Panc1 (cell line): ENCODE data around the gene CEP63. TPM values are rescaled to one million over a fixed set of nuclear protein-coding genes. Genes with fewer than 3 reads are reported as not detected.

Experiments
- ATAC-seq: fragments of 200-7000 bp; cut with Tn5 transposase; 2 replicates; pipeline ENCODE4 v1.9.1; 2020; ENCODE audit warnings: mild to moderate bottlenecking, moderate library complexity
- BruUV-seq: library from RNA; stranded (reverse); fragments of 400-500 nt; replicated peaks from 2 replicates; lab custom pipeline; 2021; lab: Mats Ljungman, UMichigan
- CTCF ChIA-PET: fragments of 300-600 bp; sonication (Branson Sonifier 250); formaldehyde crosslinking; loops from one replicate; lab custom pipeline; 2022; ENCODE audit warnings: antibody characterized with exemption; lab: Charles Lee
- POLR2A ChIA-PET: fragments of 300-600 bp; sonication (Branson Sonifier 250); formaldehyde crosslinking; loops from one replicate; lab custom pipeline; 2022; ENCODE audit warnings: antibody characterized with exemption; lab: Charles Lee
- DNase-seq: peaks from one replicate; pipeline ENCODE4 v3.0.0-alpha.2; 2010; ENCODE audit warnings: low read depth, low spot score
- H3K27ac ChIP-seq: 2 replicates; pipeline ENCODE4 v1.5.1; 2011; ENCODE audit warnings: mild to moderate bottlenecking, low read length, inconsistent platforms
- H3K27me3 ChIP-seq: fragments of 200-500 bp; sonication (Bioruptor generic); 2 replicates; pipeline ENCODE4 v1.6.0; 2014; ENCODE audit warnings: low read length, inconsistent platforms; ENCODE audit not compliant: control insufficient read depth, insufficient read depth
- H3K36me3 ChIP-seq: fragments of 200-500 bp; sonication (Bioruptor generic); 2 replicates; pipeline ENCODE4 v1.5.1; 2014; ENCODE audit warnings: inconsistent platforms, mild to moderate bottlenecking, low read length, moderate library complexity; ENCODE audit not compliant: control insufficient read depth, insufficient read depth
- H3K4me1 ChIP-seq: 2 replicates; pipeline ENCODE4 v1.5.1; 2011; ENCODE audit warnings: inconsistent platforms, mild to moderate bottlenecking, low read length, moderate library complexity; ENCODE audit not compliant: control insufficient read depth, insufficient read depth
- H3K4me3 ChIP-seq, 2 experiments: 2 replicates each; pipeline ENCODE4 v1.5.1; 2011 to 2012; ENCODE audit warnings: low read depth in 2 of 2, low read length in 2 of 2, mild to moderate bottlenecking in 2 of 2, inconsistent platforms in 1 of 2, moderate library complexity in 1 of 2
- H3K9me3 ChIP-seq: fragments of 200-500 bp; sonication (Bioruptor generic); 2 replicates; pipeline ENCODE4 v1.5.1; 2014; ENCODE audit warnings: low read depth, mild to moderate bottlenecking, inconsistent platforms, low read length, moderate library complexity; ENCODE audit not compliant: control insufficient read depth, insufficient read depth
- POLR2AphosphoS5 ChIP-seq: IDR thresholded peaks from 2 replicates; pipeline ENCODE4 v1.6.1; 2012; ENCODE audit warnings: mild to moderate bottlenecking, low read depth, low read length, moderate library complexity
- SIN3A ChIP-seq: IDR thresholded peaks from 2 replicates; pipeline ENCODE4 v1.6.1; 2012; ENCODE audit warnings: low read depth, mild to moderate bottlenecking, low read length, moderate library complexity, borderline replicate concordance; ENCODE audit not compliant: insufficient read depth
- TCF7L2 ChIP-seq: IDR thresholded peaks from 2 replicates; pipeline ENCODE4 v1.6.1; 2011; ENCODE audit warnings: mild to moderate bottlenecking, low read depth, low read length, inconsistent platforms
- in situ Hi-C: cut with HindIII; loops from 2 replicates; pipeline ENCODE4 v1.10.0; 2016; ENCODE audit warnings: low sequenced_read_pairs, low pct_unique_long_range_greater_than_20kb
- intact Hi-C: fragments of 100-400 bp; cut with micrococcal nuclease; formaldehyde crosslinking; loops from one replicate; pipeline ENCODE4 v1.10.0; 2022; ENCODE audit not compliant: unreplicated experiment
- total RNA-seq: library from RNA; stranded (reverse); gene quantifications from one replicate; pipeline ENCODE4 v1.2.1, GENCODE V29; 2021; ENCODE audit not compliant: unreplicated experiment
- TF ChIP-seq, protein P1 (sequence below): fragments of 450-650 bp; IDR thresholded peaks from 2 replicates; pipeline ENCODE4 v1.5.1; 2017; ENCODE audit warnings: mild to moderate bottlenecking
- TF ChIP-seq, protein P2 (sequence below), 2 experiments: IDR thresholded peaks; 2 replicates each; pipeline ENCODE4 v1.6.1; 2011 to 2012; ENCODE audit warnings: low read depth in 2 of 2, control low read depth in 1 of 2, low read length in 1 of 2, mild to moderate bottlenecking in 1 of 2, moderate library complexity in 1 of 2; ENCODE audit not compliant: insufficient read depth in 1 of 2

CEP63 gene
- total RNA-seq, 1 experiment from 2014 or later: 30.5 TPM

DNA sequence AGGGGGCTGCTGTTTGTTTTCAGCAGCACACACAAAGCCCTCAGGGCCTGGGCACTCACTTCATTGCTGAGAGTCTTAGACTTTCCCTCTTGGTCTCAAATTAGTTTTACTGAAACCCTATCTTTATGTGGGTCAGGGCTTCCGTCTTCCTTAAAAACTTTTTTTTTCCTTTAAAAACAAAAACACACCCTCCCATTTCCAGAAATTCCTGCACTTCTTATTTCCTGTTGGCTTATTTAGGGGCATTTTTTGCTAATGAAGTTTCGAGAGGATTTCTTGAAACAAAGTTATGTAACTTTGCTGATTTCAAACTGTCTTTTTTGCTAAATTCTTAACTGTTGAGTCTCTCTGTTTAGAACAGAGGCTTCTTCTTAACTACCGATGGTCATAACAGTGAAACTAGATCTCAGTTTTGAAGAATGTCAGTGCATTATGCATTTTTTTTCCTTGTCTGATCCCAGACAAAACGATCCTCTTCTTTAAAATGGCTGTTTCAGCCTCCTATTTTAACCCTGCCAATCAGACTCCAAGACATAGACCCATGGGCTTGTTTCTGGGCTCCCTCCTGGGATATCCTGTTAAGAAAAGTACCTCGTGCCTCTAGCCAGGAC lies 23.4 kb upstream of the CEP63 start:
- ChIA-PET POLR2A (no interaction called here), CTCF (no interaction called here)
- Histone ChIP-seq H3K4me3 (no peak overlapping the region), H3K36me3 (no peaks in the 10 kb centered on the region), H3K9me3 (no peaks in the 10 kb centered on the region), H3K27ac (no peak overlapping the region), H3K27me3 (no peaks in the 10 kb centered on the region), H3K4me1 (no peaks in the 10 kb centered on the region)
- ATAC-seq: no peak; the same call in 1 of the 2 replicates
- in situ Hi-C loops (no loop called here), intact Hi-C loops (no loop called here)
- no TSS peak for BruUV-seq
- no peak for DNase-seq
- TF ChIP-seq, protein P1, sequence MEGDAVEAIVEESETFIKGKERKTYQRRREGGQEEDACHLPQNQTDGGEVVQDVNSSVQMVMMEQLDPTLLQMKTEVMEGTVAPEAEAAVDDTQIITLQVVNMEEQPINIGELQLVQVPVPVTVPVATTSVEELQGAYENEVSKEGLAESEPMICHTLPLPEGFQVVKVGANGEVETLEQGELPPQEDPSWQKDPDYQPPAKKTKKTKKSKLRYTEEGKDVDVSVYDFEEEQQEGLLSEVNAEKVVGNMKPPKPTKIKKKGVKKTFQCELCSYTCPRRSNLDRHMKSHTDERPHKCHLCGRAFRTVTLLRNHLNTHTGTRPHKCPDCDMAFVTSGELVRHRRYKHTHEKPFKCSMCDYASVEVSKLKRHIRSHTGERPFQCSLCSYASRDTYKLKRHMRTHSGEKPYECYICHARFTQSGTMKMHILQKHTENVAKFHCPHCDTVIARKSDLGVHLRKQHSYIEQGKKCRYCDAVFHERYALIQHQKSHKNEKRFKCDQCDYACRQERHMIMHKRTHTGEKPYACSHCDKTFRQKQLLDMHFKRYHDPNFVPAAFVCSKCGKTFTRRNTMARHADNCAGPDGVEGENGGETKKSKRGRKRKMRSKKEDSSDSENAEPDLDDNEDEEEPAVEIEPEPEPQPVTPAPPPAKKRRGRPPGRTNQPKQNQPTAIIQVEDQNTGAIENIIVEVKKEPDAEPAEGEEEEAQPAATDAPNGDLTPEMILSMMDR: no peak
- TF ChIP-seq POLR2AphosphoS5: no peak
- TF ChIP-seq, protein P2, sequence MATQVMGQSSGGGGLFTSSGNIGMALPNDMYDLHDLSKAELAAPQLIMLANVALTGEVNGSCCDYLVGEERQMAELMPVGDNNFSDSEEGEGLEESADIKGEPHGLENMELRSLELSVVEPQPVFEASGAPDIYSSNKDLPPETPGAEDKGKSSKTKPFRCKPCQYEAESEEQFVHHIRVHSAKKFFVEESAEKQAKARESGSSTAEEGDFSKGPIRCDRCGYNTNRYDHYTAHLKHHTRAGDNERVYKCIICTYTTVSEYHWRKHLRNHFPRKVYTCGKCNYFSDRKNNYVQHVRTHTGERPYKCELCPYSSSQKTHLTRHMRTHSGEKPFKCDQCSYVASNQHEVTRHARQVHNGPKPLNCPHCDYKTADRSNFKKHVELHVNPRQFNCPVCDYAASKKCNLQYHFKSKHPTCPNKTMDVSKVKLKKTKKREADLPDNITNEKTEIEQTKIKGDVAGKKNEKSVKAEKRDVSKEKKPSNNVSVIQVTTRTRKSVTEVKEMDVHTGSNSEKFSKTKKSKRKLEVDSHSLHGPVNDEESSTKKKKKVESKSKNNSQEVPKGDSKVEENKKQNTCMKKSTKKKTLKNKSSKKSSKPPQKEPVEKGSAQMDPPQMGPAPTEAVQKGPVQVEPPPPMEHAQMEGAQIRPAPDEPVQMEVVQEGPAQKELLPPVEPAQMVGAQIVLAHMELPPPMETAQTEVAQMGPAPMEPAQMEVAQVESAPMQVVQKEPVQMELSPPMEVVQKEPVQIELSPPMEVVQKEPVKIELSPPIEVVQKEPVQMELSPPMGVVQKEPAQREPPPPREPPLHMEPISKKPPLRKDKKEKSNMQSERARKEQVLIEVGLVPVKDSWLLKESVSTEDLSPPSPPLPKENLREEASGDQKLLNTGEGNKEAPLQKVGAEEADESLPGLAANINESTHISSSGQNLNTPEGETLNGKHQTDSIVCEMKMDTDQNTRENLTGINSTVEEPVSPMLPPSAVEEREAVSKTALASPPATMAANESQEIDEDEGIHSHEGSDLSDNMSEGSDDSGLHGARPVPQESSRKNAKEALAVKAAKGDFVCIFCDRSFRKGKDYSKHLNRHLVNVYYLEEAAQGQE (IDR thresholded peaks at IDR 0.05; ENCODE audit: insufficient read depth in 1 of 2, low read depth in 2 of 2, low read length in 1 of 2): no peak
- TF ChIP-seq TCF7L2: no peak
- no peak for TF ChIP-seq SIN3A

DNA sequence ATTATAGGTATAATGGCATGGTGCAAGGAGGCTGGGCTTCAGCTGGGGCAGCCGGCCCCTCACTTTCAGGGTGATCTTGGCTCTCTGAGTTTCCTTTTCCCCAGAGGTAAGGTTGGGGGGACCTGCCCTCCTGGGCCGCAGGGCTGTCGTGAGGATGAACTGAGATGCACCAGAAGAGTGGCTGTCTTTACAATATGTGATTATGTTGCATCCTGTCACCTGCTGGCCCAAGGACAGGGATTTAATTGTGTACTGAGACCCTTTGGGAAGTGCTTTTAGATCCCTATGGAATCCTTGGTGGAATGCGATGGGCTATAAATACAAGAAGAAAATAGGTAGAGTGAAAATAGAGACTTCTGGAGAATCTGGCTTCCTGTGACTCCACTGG lies 22.2 kb upstream of the CEP63 start:
- no peaks in the 10 kb centered on the region for H3K36me3 ChIP-seq
- no TSS peak for BruUV-seq
- in situ Hi-C loops: no loop called here
- POLR2A ChIA-PET: no interaction called here
- CTCF ChIA-PET: no interaction called here
- H3K27me3 ChIP-seq: no peaks in the 10 kb centered on the region
- intact Hi-C loops: no loop called here
- H3K4me3 ChIP-seq: no peak overlapping the region
- H3K4me1 ChIP-seq: no peaks in the 10 kb centered on the region
- DNase-seq (no peak), ATAC-seq (no peak)
- H3K27ac ChIP-seq: no peak overlapping the region
- H3K9me3 ChIP-seq: no peaks in the 10 kb centered on the region
- TF ChIP-seq POLR2AphosphoS5 (no peak), SIN3A (no peak), TCF7L2 (no peak)
- TF ChIP-seq, protein P1: no peak
- TF ChIP-seq, protein P2 (IDR thresholded peaks at IDR 0.05; ENCODE audit: insufficient read depth in 1 of 2, low read depth in 2 of 2, low read length in 1 of 2): no peak
